ENCODE results near the gene FYTTD1.

The FYTTD1 gene

GRCh38 chr3:197737749-197738462, 11.8 kb upstream of the FYTTD1 start:
- no peak for DNase-seq

- DNase-seq: no peak
Observed at GRCh38 chr3:197742787-197743186, 6.9 kb upstream of the FYTTD1 start.

- DNase-seq: no peak
Observed at GRCh38 chr3:197746209-197746608, 3.5 kb upstream of the FYTTD1 start.

GRCh38 chr3:197746801-197747237, 2.9 kb upstream of the FYTTD1 start:
- DNase-seq: no peak

- DNase-seq: no peak
Observed at GRCh38 chr3:197748597-197749314, 927 bp upstream of the FYTTD1 start.

- no peak for DNase-seq
Observed at GRCh38 chr3:197749315-197749600, 425 bp upstream of the FYTTD1 start.

GRCh38 chr3:197750396-197750831, 731 bp downstream of the FYTTD1 start:
- peak; percentile 62 for DNase-seq

GRCh38 chr3:197750858-197751737, 1.4 kb downstream of the FYTTD1 start:
- DNase-seq: peak; percentile 22

- no peak for DNase-seq
Observed at GRCh38 chr3:197752107-197752506, 2.4 kb downstream of the FYTTD1 start.

GRCh38 chr3:197753263-197753662, 3.6 kb downstream of the FYTTD1 start:
- DNase-seq: no peak

- DNase-seq: no peak
Observed at GRCh38 chr3:197756704-197757103, 7.0 kb downstream of the FYTTD1 start.

GRCh38 chr3:197758512-197758911, 8.8 kb downstream of the FYTTD1 start:
- DNase-seq: no peak

- DNase-seq: no peak
Observed at GRCh38 chr3:197761784-197762183, 12.1 kb downstream of the FYTTD1 start.

- DNase-seq: no peak
Observed at GRCh38 chr3:197775317-197775716, 25.6 kb downstream of the FYTTD1 start.

- no peak for DNase-seq
Observed at GRCh38 chr3:197782230-197782629, 32.5 kb downstream of the FYTTD1 start.

GRCh38 chr3:197784019-197784585, 34.4 kb downstream of the FYTTD1 start:
- DNase-seq: no peak

GRCh38 chr3:197787412-197787811, 37.7 kb downstream of the FYTTD1 start:
- DNase-seq: no peak

GRCh38 chr3:197789309-197789708, 39.6 kb downstream of the FYTTD1 start:
- DNase-seq: no peak

GRCh38 chr3:197790033-197790432, 40.4 kb downstream of the FYTTD1 start:
- DNase-seq: no peak

- DNase-seq: peak; percentile 80
Observed at GRCh38 chr3:197791113-197791891, 41.6 kb downstream of the FYTTD1 start, which contains the start of gene LRCH3. TSS of gene LRCH3 (plus strand) at chr3:197791254. CDS start at chr3:197791279, 25 bp downstream.

GRCh38 chr3:197791892-197792647, 42.4 kb downstream of the FYTTD1 start:
- no peak for DNase-seq

Measured in midbrain (tissue), 1 donor.